HG03196 (cell line): ENCODE measurements around the gene IGFL3.
"Not testable (repeated sequence)": the region's sequence is repeated elsewhere in the genome, so short reads cannot be mapped to it uniquely, and the experiment has no call there.

Experiments
- ATAC-seq: cut with Tn5 transposase; IDR thresholded peaks from one replicate; pipeline ENCODE4 v1.9.1; 2021; ENCODE audit not compliant: unreplicated experiment

The IGFL3 gene

GRCh38 chr19:46126086-46126580, 1.6 kb upstream of the IGFL3 start:
- no peak for ATAC-seq

GRCh38 chr19:46125447-46125846, 959 bp upstream of the IGFL3 start:
- ATAC-seq = no peak

- no peak for ATAC-seq
Measured at GRCh38 chr19:46118136-46118535, 6.4 kb downstream of the IGFL3 start.

- ATAC-seq = no peak
Measured at GRCh38 chr19:46116121-46116520, 8.4 kb downstream of the IGFL3 start.

- no peak for ATAC-seq
Measured at GRCh38 chr19:46115396-46116106, 8.9 kb downstream of the IGFL3 start.

- no peak for ATAC-seq
Measured at GRCh38 chr19:46113726-46114125, 10.8 kb downstream of the IGFL3 start.

- ATAC-seq = no peak
Measured at GRCh38 chr19:46112527-46112926, 12.0 kb downstream of the IGFL3 start.

GRCh38 chr19:46111376-46111775, 13.1 kb downstream of the IGFL3 start:
- ATAC-seq = no peak

- ATAC-seq = no peak
Measured at GRCh38 chr19:46109876-46110275, 14.6 kb downstream of the IGFL3 start.

GRCh38 chr19:46107371-46107770, 17.1 kb downstream of the IGFL3 start:
- no peak for ATAC-seq

GRCh38 chr19:46102333-46102732, 22.2 kb downstream of the IGFL3 start:
- not testable (repeated sequence) for ATAC-seq

GRCh38 chr19:46101293-46101692, 23.2 kb downstream of the IGFL3 start:
- ATAC-seq = no peak

GRCh38 chr19:46100344-46100743, 24.1 kb downstream of the IGFL3 start:
- ATAC-seq = no peak

GRCh38 chr19:46090444-46090843, 34.0 kb downstream of the IGFL3 start:
- no peak for ATAC-seq

- ATAC-seq = no peak
Measured at GRCh38 chr19:46089432-46089831, 35.1 kb downstream of the IGFL3 start.

GRCh38 chr19:46088101-46088500, 36.4 kb downstream of the IGFL3 start:
- ATAC-seq = no peak

GRCh38 chr19:46085888-46086287, 38.6 kb downstream of the IGFL3 start:
- no peak for ATAC-seq

GRCh38 chr19:46082728-46083050, 41.8 kb downstream of the IGFL3 start:
- ATAC-seq = no peak

GRCh38 chr19:46081928-46082727, 42.4 kb downstream of the IGFL3 start:
- no peak for ATAC-seq

- ATAC-seq = no peak
Measured at GRCh38 chr19:46080561-46080960, 43.9 kb downstream of the IGFL3 start.

GRCh38 chr19:46079576-46079975, 44.9 kb downstream of the IGFL3 start:
- ATAC-seq = no peak

- not testable (repeated sequence) for ATAC-seq
Measured at GRCh38 chr19:46078573-46079332, 45.7 kb downstream of the IGFL3 start.
